Neural cell (in vitro differentiated cells): Measurements from ENCODE around the gene RRP15. TPM values are rescaled to one million over a fixed set of nuclear protein-coding genes. Genes with fewer than 3 reads are reported as not detected.

Experiments
- H2AFZ ChIP-seq: fragments of 200-600, 300-800 bp; sonication (generic), shearing (Covaris generic); 2 replicates; pipeline ENCODE4 v1.6.0; 2014; ENCODE audit warnings: low read depth, mild to moderate bottlenecking, antibody characterized with exemption, low read length, moderate library complexity
- H3F3A ChIP-seq: fragments of 200-600 bp; shearing (Covaris generic); 2 replicates; pipeline ENCODE4 v1.6.1; 2016; ENCODE audit warnings: mild to moderate bottlenecking, moderate library complexity, mixed read lengths, antibody characterized with exemption, low read length; ENCODE audit not compliant: insufficient read depth, poor library complexity, severe bottlenecking
- H3K27ac ChIP-seq: fragments of 200-600, 300-800 bp; sonication (generic), shearing (Covaris generic); 2 replicates; pipeline ENCODE4 v1.5.1; 2014; ENCODE audit warnings: mild to moderate bottlenecking, low read length, moderate library complexity
- H3K27me3 ChIP-seq: fragments of 300-800, 200-600 bp; sonication (generic), shearing (Covaris generic); 2 replicates; pipeline ENCODE4 v1.6.0; 2014; ENCODE audit warnings: mild to moderate bottlenecking, low read depth, low read length, moderate library complexity; ENCODE audit not compliant: insufficient read depth
- H3K36me3 ChIP-seq: fragments of 300-800, 200-600 bp; sonication (generic), shearing (Covaris generic); 2 replicates; pipeline ENCODE4 v1.5.1; 2014; ENCODE audit warnings: mild to moderate bottlenecking, antibody characterized with exemption, low read length, moderate library complexity; ENCODE audit not compliant: insufficient read depth
- H3K4me2 ChIP-seq: fragments of 300-800, 200-600 bp; sonication (generic), shearing (Covaris generic); 2 replicates; pipeline ENCODE4 v1.6.0; 2014; ENCODE audit warnings: mild to moderate bottlenecking, low read length
- H3K4me3 ChIP-seq: fragments of 300-800, 200-600 bp; sonication (generic), shearing (Covaris generic); 2 replicates; pipeline ENCODE4 v1.5.1; 2014; ENCODE audit warnings: mild to moderate bottlenecking, low read length, moderate library complexity
- H3K79me2 ChIP-seq: fragments of 200-600 bp; shearing (Covaris generic); replicated peaks from 2 replicates; pipeline ENCODE4 v1.6.0; 2014; ENCODE audit warnings: mild to moderate bottlenecking, low read length, moderate library complexity; ENCODE audit not compliant: insufficient read depth
- H3K9ac ChIP-seq: fragments of 300-800, 200-600 bp; sonication (generic), shearing (Covaris generic); 2 replicates; pipeline ENCODE4 v1.6.1; 2016; ENCODE audit warnings: mild to moderate bottlenecking, low read length, mixed read lengths
- H3K9me2 ChIP-seq: fragments of 200-600 bp; shearing (Covaris generic); 2 replicates; pipeline ENCODE4 v1.6.1; 2016; ENCODE audit warnings: mild to moderate bottlenecking, low read length, mixed read lengths; ENCODE audit not compliant: insufficient read depth
- H3K9me3 ChIP-seq: fragments of 200-600, 300-800 bp; sonication (generic), shearing (Covaris generic); 2 replicates; pipeline ENCODE4 v1.6.1; 2016; ENCODE audit warnings: mild to moderate bottlenecking, mixed run types, low read length, moderate library complexity, mixed read lengths
- H4K20me1 ChIP-seq: fragments of 200-600 bp; shearing (Covaris generic); 2 replicates; pipeline ENCODE4 v1.6.1; 2016; ENCODE audit warnings: mild to moderate bottlenecking, mixed run types; ENCODE audit not compliant: insufficient read depth
- EP300 ChIP-seq: fragments of 450-650 bp; conservative IDR thresholded peaks from 2 replicates; pipeline ENCODE4 v1.6.1; 2014; ENCODE audit warnings: antibody characterized with exemption, mild to moderate bottlenecking, moderate library complexity; ENCODE audit not compliant: poor library complexity, severe bottlenecking
- EZH2 ChIP-seq: fragments of 200-600, 300-800 bp; shearing (Covaris generic), sonication (generic); IDR thresholded peaks from 2 replicates; pipeline ENCODE4 v1.6.1; 2014; ENCODE audit warnings: antibody characterized with exemption, low read length, borderline replicate concordance, mild to moderate bottlenecking; ENCODE audit not compliant: insufficient read depth, poor library complexity, severe bottlenecking
- MXI1 ChIP-seq: fragments of 450-650 bp; conservative IDR thresholded peaks from 2 replicates; pipeline ENCODE4 v1.6.1; 2014; ENCODE audit warnings: antibody characterized with exemption, mild to moderate bottlenecking; ENCODE audit not compliant: poor library complexity, severe bottlenecking
- POLR2AphosphoS5 ChIP-seq: IDR thresholded peaks from 2 replicates; pipeline ENCODE4 v1.6.1; 2012
- RAD21 ChIP-seq: fragments of 450-650 bp; conservative IDR thresholded peaks from 2 replicates; pipeline ENCODE4 v1.6.1; 2014; ENCODE audit warnings: antibody characterized with exemption, mild to moderate bottlenecking, moderate library complexity
- SMC3 ChIP-seq: fragments of 450-650 bp; conservative IDR thresholded peaks from 2 replicates; pipeline ENCODE4 v1.6.1; 2014; ENCODE audit warnings: antibody characterized with exemption, mild to moderate bottlenecking, moderate library complexity; ENCODE audit not compliant: poor library complexity
- TAF1 ChIP-seq: IDR thresholded peaks from 2 replicates; pipeline ENCODE4 v1.6.1; 2012; ENCODE audit warnings: low read depth
- polyA plus RNA-seq: library from polyadenylated mRNA; depleted of rRNA; stranded (reverse); fragments of >200 nt; gene quantifications from 2 replicates; pipeline ENCODE4 v1.2.3, GENCODE V29; 2014
- TF ChIP-seq, protein P1 (sequence below): IDR thresholded peaks from 2 replicates; pipeline ENCODE4 v1.6.1; 2012; ENCODE audit warnings: borderline replicate concordance
- TF ChIP-seq, protein P2 (sequence below): fragments of 450-650 bp; IDR thresholded peaks from 2 replicates; pipeline ENCODE4 v1.5.1; 2014; ENCODE audit warnings: antibody characterized with exemption, mild to moderate bottlenecking, moderate library complexity; ENCODE audit not compliant: poor library complexity, severe bottlenecking

The RRP15 gene
- polyA plus RNA-seq, 1 donor from 2014 or later, result 5.4 TPM

DNA sequence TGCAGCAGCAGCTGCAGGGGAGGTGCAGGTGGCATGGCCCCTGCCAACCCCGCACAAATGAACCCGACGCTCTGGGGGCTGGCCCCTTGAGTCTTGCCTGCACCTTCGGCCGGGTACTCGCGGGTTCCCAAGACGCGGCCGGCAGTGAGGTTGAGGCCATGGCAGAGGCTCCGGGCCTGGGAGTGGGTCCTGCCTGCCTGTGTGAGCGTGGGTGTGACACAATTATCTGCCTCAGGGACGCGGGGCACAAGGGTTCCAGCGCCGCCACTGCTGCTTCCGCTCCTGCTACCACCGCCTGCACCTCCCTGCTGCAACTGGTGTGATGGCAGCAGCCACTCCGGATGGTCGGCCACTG lies 39.1 kb downstream of the RRP15 start:
- Histone ChIP-seq H3K79me2 (no peaks in the 10 kb centered on the region), H2AFZ (no peak overlapping the region), H4K20me1 (no peaks in the 10 kb centered on the region), H3K4me3 (no peak overlapping the region), H3K9me3 (no peaks in the 10 kb centered on the region), H3K27ac (no peak overlapping the region), H3K4me2 (no peak overlapping the region), H3K9ac (no peak overlapping the region), H3K36me3 (no peaks in the 10 kb centered on the region), H3K9me2 (no peaks in the 10 kb centered on the region), H3F3A (no peaks in the 10 kb centered on the region), H3K27me3 (no peaks in the 10 kb centered on the region)
- TF ChIP-seq SMC3, result no peak
- TF ChIP-seq, protein P1, sequence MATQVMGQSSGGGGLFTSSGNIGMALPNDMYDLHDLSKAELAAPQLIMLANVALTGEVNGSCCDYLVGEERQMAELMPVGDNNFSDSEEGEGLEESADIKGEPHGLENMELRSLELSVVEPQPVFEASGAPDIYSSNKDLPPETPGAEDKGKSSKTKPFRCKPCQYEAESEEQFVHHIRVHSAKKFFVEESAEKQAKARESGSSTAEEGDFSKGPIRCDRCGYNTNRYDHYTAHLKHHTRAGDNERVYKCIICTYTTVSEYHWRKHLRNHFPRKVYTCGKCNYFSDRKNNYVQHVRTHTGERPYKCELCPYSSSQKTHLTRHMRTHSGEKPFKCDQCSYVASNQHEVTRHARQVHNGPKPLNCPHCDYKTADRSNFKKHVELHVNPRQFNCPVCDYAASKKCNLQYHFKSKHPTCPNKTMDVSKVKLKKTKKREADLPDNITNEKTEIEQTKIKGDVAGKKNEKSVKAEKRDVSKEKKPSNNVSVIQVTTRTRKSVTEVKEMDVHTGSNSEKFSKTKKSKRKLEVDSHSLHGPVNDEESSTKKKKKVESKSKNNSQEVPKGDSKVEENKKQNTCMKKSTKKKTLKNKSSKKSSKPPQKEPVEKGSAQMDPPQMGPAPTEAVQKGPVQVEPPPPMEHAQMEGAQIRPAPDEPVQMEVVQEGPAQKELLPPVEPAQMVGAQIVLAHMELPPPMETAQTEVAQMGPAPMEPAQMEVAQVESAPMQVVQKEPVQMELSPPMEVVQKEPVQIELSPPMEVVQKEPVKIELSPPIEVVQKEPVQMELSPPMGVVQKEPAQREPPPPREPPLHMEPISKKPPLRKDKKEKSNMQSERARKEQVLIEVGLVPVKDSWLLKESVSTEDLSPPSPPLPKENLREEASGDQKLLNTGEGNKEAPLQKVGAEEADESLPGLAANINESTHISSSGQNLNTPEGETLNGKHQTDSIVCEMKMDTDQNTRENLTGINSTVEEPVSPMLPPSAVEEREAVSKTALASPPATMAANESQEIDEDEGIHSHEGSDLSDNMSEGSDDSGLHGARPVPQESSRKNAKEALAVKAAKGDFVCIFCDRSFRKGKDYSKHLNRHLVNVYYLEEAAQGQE, result no peak
- TF ChIP-seq, protein P2, sequence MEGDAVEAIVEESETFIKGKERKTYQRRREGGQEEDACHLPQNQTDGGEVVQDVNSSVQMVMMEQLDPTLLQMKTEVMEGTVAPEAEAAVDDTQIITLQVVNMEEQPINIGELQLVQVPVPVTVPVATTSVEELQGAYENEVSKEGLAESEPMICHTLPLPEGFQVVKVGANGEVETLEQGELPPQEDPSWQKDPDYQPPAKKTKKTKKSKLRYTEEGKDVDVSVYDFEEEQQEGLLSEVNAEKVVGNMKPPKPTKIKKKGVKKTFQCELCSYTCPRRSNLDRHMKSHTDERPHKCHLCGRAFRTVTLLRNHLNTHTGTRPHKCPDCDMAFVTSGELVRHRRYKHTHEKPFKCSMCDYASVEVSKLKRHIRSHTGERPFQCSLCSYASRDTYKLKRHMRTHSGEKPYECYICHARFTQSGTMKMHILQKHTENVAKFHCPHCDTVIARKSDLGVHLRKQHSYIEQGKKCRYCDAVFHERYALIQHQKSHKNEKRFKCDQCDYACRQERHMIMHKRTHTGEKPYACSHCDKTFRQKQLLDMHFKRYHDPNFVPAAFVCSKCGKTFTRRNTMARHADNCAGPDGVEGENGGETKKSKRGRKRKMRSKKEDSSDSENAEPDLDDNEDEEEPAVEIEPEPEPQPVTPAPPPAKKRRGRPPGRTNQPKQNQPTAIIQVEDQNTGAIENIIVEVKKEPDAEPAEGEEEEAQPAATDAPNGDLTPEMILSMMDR, result no peak

DNA sequence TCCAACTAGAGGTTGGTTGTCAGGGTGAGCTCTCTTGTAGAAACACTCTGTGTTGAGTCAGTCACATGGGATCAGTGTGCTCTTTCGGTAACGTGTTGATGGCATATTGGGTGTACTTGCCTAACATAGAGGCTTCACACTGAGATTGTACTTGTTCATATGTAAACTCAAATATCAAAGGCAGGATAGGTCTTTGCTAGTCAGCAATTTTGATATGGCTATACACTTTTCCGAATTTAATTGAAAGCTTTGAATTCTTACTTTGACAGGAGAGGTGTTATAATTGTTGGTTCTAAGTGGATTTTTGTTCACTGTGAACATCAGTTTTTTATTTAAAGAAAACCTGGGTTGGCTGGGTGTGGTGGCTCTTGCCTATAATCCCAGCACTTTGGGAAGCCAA lies 43.7 kb downstream of the RRP15 start:
- no peak overlapping the region for H3K9ac ChIP-seq
- H3K36me3 ChIP-seq, result no peaks in the 10 kb centered on the region
- no peak overlapping the region for H3K27ac ChIP-seq
- no peaks in the 10 kb centered on the region for H3F3A ChIP-seq
- H3K27me3 ChIP-seq, result no peaks in the 10 kb centered on the region
- H3K4me2 ChIP-seq, result no peak overlapping the region
- H4K20me1 ChIP-seq, result no peaks in the 10 kb centered on the region
- no peaks in the 10 kb centered on the region for H3K79me2 ChIP-seq
- no peaks in the 10 kb centered on the region for H3K9me3 ChIP-seq
- TF ChIP-seq MXI1 (no peak), POLR2AphosphoS5 (no peak), SMC3 (no peak), RAD21 (no peak), TAF1 (no peak), EP300 (no peak), EZH2 (no peak)
- TF ChIP-seq, protein P1, result no peak
- TF ChIP-seq, protein P2, result no peak
- no peak overlapping the region for H2AFZ ChIP-seq
- no peaks in the 10 kb centered on the region for H3K9me2 ChIP-seq
- no peak overlapping the region for H3K4me3 ChIP-seq
